Transverse colon (tissue), 4 donors: ENCODE data around the gene MMP24OS. TPM values are rescaled to one million over a fixed set of nuclear protein-coding genes. Genes with fewer than 3 reads are reported as not detected.

Experiments
- DNase-seq: peaks from one replicate; pipeline ENCODE4 v3.0.0-alpha.2; 2019
- H3K27ac ChIP-seq, 4 donors: fragments of 200-600 bp; sonication (generic); 2 replicates each; pipeline ENCODE4 v1.5.1; 2016 to 2018; ENCODE audit warnings: inconsistent platforms in 4 of 4
- H3K27me3 ChIP-seq: fragments of 200-600 bp; sonication (generic); 2 replicates; pipeline ENCODE4 v1.5.1; 2017; ENCODE audit warnings: inconsistent platforms
- H3K36me3 ChIP-seq, 4 donors: fragments of 200-600 bp; sonication (generic); 2 replicates each; pipeline ENCODE4 v1.5.1; 2017 to 2019; ENCODE audit warnings: inconsistent platforms in 4 of 4
- H3K4me1 ChIP-seq, 4 donors: fragments of 200-600 bp; sonication (generic); 2 replicates each; pipeline ENCODE4 v1.5.1; 2017 to 2020; ENCODE audit warnings: inconsistent platforms in 4 of 4
- H3K4me3 ChIP-seq, 4 donors: fragments of 200-600 bp; sonication (generic); 1 replicate in 1 of 4; 2 replicates in 3 of 4; pipeline versions ENCODE4 v1.5.1 to v1.6.1; 2017 to 2019; ENCODE audit warnings: inconsistent platforms in 4 of 4
- H3K9me3 ChIP-seq, 2 donors: fragments of 200-600 bp; sonication (generic); 2 replicates each; pipeline ENCODE4 v1.5.1; 2017 to 2019; ENCODE audit warnings: inconsistent platforms in 2 of 2
- CTCF ChIP-seq, 5 experiments: fragments of 200-600 bp in 3 of 5; fragments of 450-650 bp in 2 of 5; sonication (generic) in 3 of 5; IDR thresholded peaks; 1 replicate in 2 of 5; 2 replicates in 3 of 5; pipeline ENCODE4 v1.5.1; 2016 to 2017; ENCODE audit warnings: antibody characterized with exemption in 5 of 5, inconsistent platforms in 3 of 5, mild to moderate bottlenecking in 2 of 5, moderate library complexity in 1 of 5
- EP300 ChIP-seq: sonication (generic); formaldehyde crosslinking; IDR thresholded peaks from one replicate; pipeline ENCODE4 v1.6.1; 2017; ENCODE audit warnings: antibody characterized with exemption, low read depth
- POLR2A ChIP-seq: fragments of 450-650 bp; IDR thresholded peaks from one replicate; pipeline ENCODE4 v1.6.1; 2016; ENCODE audit warnings: antibody characterized with exemption, mild to moderate bottlenecking, moderate library complexity
- POLR2AphosphoS5 ChIP-seq, 3 donors: sonication (generic); formaldehyde crosslinking; IDR thresholded peaks; one replicate each; pipeline ENCODE4 v1.6.1; 2016; ENCODE audit warnings: antibody characterized with exemption in 3 of 3
- WGBS, 2 donors: methylation state at CpG; one replicate each; pipeline ENCODE4 v1.1.5; 2018; ENCODE audit warnings: low coverage in 1 of 2; 5-methylcytosine and 5-hydroxymethylcytosine counted together
- in situ Hi-C, 4 donors: fragments of 200-750 bp; cut with MboI; loops; one replicate each; pipeline versions ENCODE4 v1.15.0 to v1.15.1; 2017; ENCODE audit warnings: low sequenced_read_pairs in 3 of 4, low pct_ligation_motif_present in 1 of 4, low pct_unique_long_range_greater_than_20kb in 1 of 4
- intact Hi-C: fragments of 100-400 bp; cut with DNase I; formaldehyde crosslinking; loops from one replicate; pipeline ENCODE4 v1.15.1; 2023; ENCODE audit warnings: low total_unique reads
- total RNA-seq, 4 donors: library from RNA; depleted of rRNA; stranded (reverse); fragments of >200 nt; gene quantifications; one replicate each; pipeline ENCODE4 v1.1.0, GENCODE V29; 2016

MMP24OS gene
- total RNA-seq, 4 donors from 2014 or later: 32.4 to 81.1 (median 47.9) TPM

GRCh38 chr20:35288325-35289060, 10.6 kb upstream of the MMP24OS start:
- Histone ChIP-seq H3K27me3 (no peaks in the 10 kb centered on the region), H3K4me1 (peaks cover 7 to 18% (median 13%) of the 10 kb centered on the region in 4 donors), H3K27ac (no peak overlapping the region), H3K9me3 (no peaks in the 10 kb centered on the region), H3K36me3 (no peaks in the 10 kb centered on the region), H3K4me3 (no peak overlapping the region)
- no peak for DNase-seq
- in situ Hi-C loops (no loop called here), intact Hi-C loops (no loop called here)
- TF ChIP-seq EP300 (no peak), CTCF (IDR thresholded peaks at IDR 0.05) (no peak), POLR2A (no peak), POLR2AphosphoS5 (IDR thresholded peaks at IDR 0.05) (no peak)
- WGBS, 2 donors: 84% methylated on average over 19 of the region's 19 CpGs; no CpG with 5 or more reads in 1 of the 2 donors

GRCh38 chr20:35287509-35288324, 9.8 kb upstream of the MMP24OS start:
- in situ Hi-C loops (no loop called here), intact Hi-C loops (no loop called here)
- H3K27ac ChIP-seq: no peak overlapping the region
- no peaks in the 10 kb centered on the region for H3K36me3 ChIP-seq
- no peak overlapping the region for H3K4me3 ChIP-seq
- peaks cover 10 to 25% (median 20%) of the 10 kb centered on the region in 4 donors for H3K4me1 ChIP-seq
- 84% methylated on average over 27 of the region's 28 CpGs; no CpG with 5 or more reads in 1 of the 2 donors for WGBS, 2 donors
- no peak for DNase-seq
- H3K9me3 ChIP-seq: no peaks in the 10 kb centered on the region
- H3K27me3 ChIP-seq: no peaks in the 10 kb centered on the region
- no peak for TF ChIP-seq CTCF (IDR thresholded peaks at IDR 0.05)
- TF ChIP-seq POLR2A: no peak
- TF ChIP-seq POLR2AphosphoS5 (IDR thresholded peaks at IDR 0.05): no peak
- no peak for TF ChIP-seq EP300

GRCh38 chr20:35286899-35287508, 9.1 kb upstream of the MMP24OS start:
- no peaks in the 10 kb centered on the region for H3K36me3 ChIP-seq
- WGBS, 2 donors: 91% methylated on average over 14 of the region's 17 CpGs; no CpG with 5 or more reads in 1 of the 2 donors
- intact Hi-C loops: no loop called here
- H3K27me3 ChIP-seq: no peaks in the 10 kb centered on the region
- in situ Hi-C loops: no loop called here
- H3K9me3 ChIP-seq: no peaks in the 10 kb centered on the region
- peak overlapping the region in 1 of 4 donors; percentile 41 for H3K27ac ChIP-seq
- DNase-seq: no peak
- no peak overlapping the region for H3K4me3 ChIP-seq
- TF ChIP-seq EP300: no peak
- TF ChIP-seq POLR2AphosphoS5 (IDR thresholded peaks at IDR 0.05): no peak
- no peak for TF ChIP-seq CTCF (IDR thresholded peaks at IDR 0.05)
- TF ChIP-seq POLR2A: no peak
- peaks cover 10 to 32% (median 21%) of the 10 kb centered on the region in 4 donors for H3K4me1 ChIP-seq
